Endodermal cell (in vitro differentiated cells): ENCODE measurements around the gene ABHD11. TPM values are rescaled to one million over a fixed set of nuclear protein-coding genes. Genes with fewer than 3 reads are reported as not detected.
A peak's percentile ranks its signal among the peaks of the same experiment; 100 is the strongest.
"Not testable (repeated sequence)": the region's sequence is repeated elsewhere in the genome, so short reads cannot be mapped to it uniquely, and the experiment has no call there.

ENCODE experiments used
- DNase-seq: peaks from one replicate; pipeline ENCODE4 v3.0.0-alpha.2; 2017
- H3K27ac ChIP-seq: 2 replicates; pipeline ENCODE4 v1.5.1; 2013; ENCODE audit warnings: mild to moderate bottlenecking, low read depth, low read length, moderate library complexity
- H3K27me3 ChIP-seq: 2 replicates; pipeline ENCODE4 v1.6.1; 2013; ENCODE audit warnings: mild to moderate bottlenecking, low read length, moderate library complexity; ENCODE audit not compliant: insufficient read depth, control insufficient read depth, poor library complexity, severe bottlenecking
- H3K36me3 ChIP-seq: 2 replicates; pipeline ENCODE4 v1.7.0; 2013; ENCODE audit warnings: mild to moderate bottlenecking, low read length, moderate library complexity; ENCODE audit not compliant: control insufficient read depth, insufficient read depth
- H3K4me1 ChIP-seq: one replicate; pipeline ENCODE4 v1.7.0; 2013; ENCODE audit warnings: low read length; ENCODE audit not compliant: control insufficient read depth, insufficient read depth
- H3K4me3 ChIP-seq: 2 replicates; pipeline ENCODE4 v1.5.1; 2013; ENCODE audit warnings: mild to moderate bottlenecking, low read length, moderate library complexity
- H3K9ac ChIP-seq: 2 replicates; pipeline ENCODE4 v1.6.1; 2013; ENCODE audit warnings: mild to moderate bottlenecking, low read length, moderate library complexity; ENCODE audit not compliant: poor library complexity, severe bottlenecking; ENCODE audit errors: extremely low read depth
- H3K9me3 ChIP-seq: 2 replicates; pipeline ENCODE4 v1.6.1; 2013; ENCODE audit warnings: mild to moderate bottlenecking, low read length, moderate library complexity; ENCODE audit not compliant: control insufficient read depth
- H3K27ac Mint-ChIP-seq: 2 replicates; pipeline ENCODE4 v1.8.0; 2020; ENCODE audit warnings: mixed read lengths
- H3K27me3 Mint-ChIP-seq: 2 replicates; pipeline ENCODE4 v1.8.0; 2021; ENCODE audit warnings: mild to moderate bottlenecking, mixed read lengths; ENCODE audit not compliant: insufficient read depth
- H3K36me3 Mint-ChIP-seq: 2 replicates; pipeline ENCODE4 v1.8.0; 2020; ENCODE audit warnings: low read depth, mixed read lengths
- H3K4me1 Mint-ChIP-seq: 2 replicates; pipeline ENCODE4 v1.8.0; 2020; ENCODE audit warnings: mixed read lengths
- H3K4me3 Mint-ChIP-seq: 2 replicates; pipeline ENCODE4 v1.8.0; 2020; ENCODE audit warnings: mild to moderate bottlenecking, moderate library complexity, mixed read lengths
- H3K9me3 Mint-ChIP-seq: 2 replicates; pipeline ENCODE4 v1.8.0; 2020; ENCODE audit warnings: mild to moderate bottlenecking, mixed read lengths
- CTCF ChIP-seq: fragments of 200-600 bp; sonication (generic); conservative IDR thresholded peaks from 2 replicates; pipeline ENCODE4 v1.5.0; 2021; ENCODE audit warnings: antibody characterized with exemption, mild to moderate bottlenecking
- WGBS, 2 experiments: methylation state at CpG; one replicate each; pipeline versions ENCODE4 v1.1.5 to v1.1.7; 2013; ENCODE audit warnings: missing lambda C conversion rate in 2 of 2, mixed read lengths in 1 of 2; ENCODE audit not compliant: insufficient coverage in 1 of 2, insufficient read length in 1 of 2; 5-methylcytosine and 5-hydroxymethylcytosine counted together
- total RNA-seq, 2 donors: library from RNA; stranded (reverse); fragmentation: NEBNext Ultra II Directional in 1 of 2; extraction: Animal tissue kit (Norgen Biotek cat#: 25700) in 1 of 2; gene quantifications; 2 replicates in 1 of 2; 3 replicates in 1 of 2; pipeline ENCODE4 v1.2.1, GENCODE V29; 2021

ABHD11 gene
- total RNA-seq, 2 donors from 2014 or later = 76.9 to 109 TPM

DNA sequence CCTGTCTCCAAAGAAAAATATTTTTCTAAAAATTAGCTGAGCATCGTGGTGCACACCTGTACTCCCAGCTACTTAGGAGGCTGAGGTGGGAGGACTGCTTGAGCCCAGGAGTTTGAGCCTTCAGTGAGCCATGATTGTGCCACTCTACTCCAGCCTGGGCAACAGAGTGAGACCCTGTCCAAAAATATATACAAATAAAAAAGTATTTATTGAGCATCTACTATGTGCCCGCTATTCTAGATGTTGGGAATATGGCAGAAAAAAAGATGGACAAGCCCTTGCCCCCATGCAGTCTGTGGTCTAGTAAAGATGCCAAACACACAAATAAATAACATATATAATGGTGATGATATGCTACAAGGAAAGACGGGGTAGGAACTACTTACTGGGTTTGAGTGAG is 14.8 kb downstream of the ABHD11 start:
- no peak overlapping the region for H3K27ac Mint-ChIP-seq
- H3K4me3 ChIP-seq = no peak overlapping the region
- no peak overlapping the region for H3K4me3 Mint-ChIP-seq
- H3K36me3 ChIP-seq = no peaks in the 10 kb centered on the region
- no peak overlapping the region for H3K9ac ChIP-seq
- peaks cover 11% of the 10 kb centered on the region for H3K27me3 ChIP-seq
- H3K36me3 Mint-ChIP-seq = no peaks in the 10 kb centered on the region
- H3K4me1 Mint-ChIP-seq = peaks cover 2% of the 10 kb centered on the region
- TF ChIP-seq CTCF = no peak
- peaks cover 25% of the 10 kb centered on the region for H3K27me3 Mint-ChIP-seq
- H3K4me1 ChIP-seq = no peaks in the 10 kb centered on the region
- 87% methylated on average over 1 of the region's 3 CpGs; no CpG with 5 or more reads in 1 of the 2 experiments for WGBS, 2 experiments
- no peak overlapping the region for H3K27ac ChIP-seq
- no peak for DNase-seq
- no peaks in the 10 kb centered on the region for H3K9me3 Mint-ChIP-seq
- H3K9me3 ChIP-seq = no peaks in the 10 kb centered on the region

- Histone ChIP-seq H3K27me3 (peaks cover 19% of the 10 kb centered on the region), H3K4me1 (peaks cover 4% of the 10 kb centered on the region), H3K9me3 (no peaks in the 10 kb centered on the region), H3K4me3 (no peak overlapping the region), H3K27ac (no peak overlapping the region), H3K36me3 (no peaks in the 10 kb centered on the region), H3K9ac (no peak overlapping the region)
- H3K4me3 Mint-ChIP-seq = no peak overlapping the region
- no peaks in the 10 kb centered on the region for H3K9me3 Mint-ChIP-seq
- TF ChIP-seq CTCF = no peak
- 85 to 97% methylated on average over 4 to 6 of the region's 6 CpGs for WGBS, 2 experiments
- no peak overlapping the region for H3K27ac Mint-ChIP-seq
- H3K4me1 Mint-ChIP-seq = no peaks in the 10 kb centered on the region
- peaks cover 33% of the 10 kb centered on the region for H3K27me3 Mint-ChIP-seq
- no peaks in the 10 kb centered on the region for H3K36me3 Mint-ChIP-seq
- DNase-seq = no peak
These were observed 15.8 kb downstream of the ABHD11 start for GRCh38 chr7:73722785-73723184.

GRCh38 chr7:73722182-73722581 is 16.4 kb downstream of the ABHD11 start:
- H3K9me3 ChIP-seq, H3K9me3 Mint-ChIP-seq, H3K9ac ChIP-seq, H3K27ac ChIP-seq, H3K36me3 ChIP-seq, H3K4me1 Mint-ChIP-seq, H3K36me3 Mint-ChIP-seq, DNase-seq, H3K4me1 ChIP-seq, H3K27ac Mint-ChIP-seq, H3K4me3 Mint-ChIP-seq, H3K4me3 ChIP-seq: not testable (repeated sequence)
- peaks cover 19% of the 10 kb centered on the region for H3K27me3 ChIP-seq
- 82% methylated on average over 2 to 4 of the region's 4 CpGs for WGBS, 2 experiments
- H3K27me3 Mint-ChIP-seq = peaks cover 36% of the 10 kb centered on the region

- Histone ChIP-seq H3K36me3 (no peaks in the 10 kb centered on the region), H3K4me3 (no peak overlapping the region), H3K4me1 (peaks cover 4% of the 10 kb centered on the region), H3K27ac (no peak overlapping the region), H3K9me3 (no peaks in the 10 kb centered on the region), H3K9ac (no peak overlapping the region), H3K27me3 (peaks cover 19% of the 10 kb centered on the region)
- WGBS, 2 experiments = 82 to 85% methylated on average over 2 to 3 of the region's 3 CpGs
- Mint-ChIP-seq H3K4me3 (no peak overlapping the region), H3K27ac (no peak overlapping the region), H3K9me3 (no peaks in the 10 kb centered on the region), H3K4me1 (no peaks in the 10 kb centered on the region), H3K36me3 (no peaks in the 10 kb centered on the region), H3K27me3 (peaks cover 36% of the 10 kb centered on the region)
- TF ChIP-seq CTCF = no peak
- no peak for DNase-seq
These were observed 17.2 kb downstream of the ABHD11 start for GRCh38 chr7:73721377-73721817.

DNA sequence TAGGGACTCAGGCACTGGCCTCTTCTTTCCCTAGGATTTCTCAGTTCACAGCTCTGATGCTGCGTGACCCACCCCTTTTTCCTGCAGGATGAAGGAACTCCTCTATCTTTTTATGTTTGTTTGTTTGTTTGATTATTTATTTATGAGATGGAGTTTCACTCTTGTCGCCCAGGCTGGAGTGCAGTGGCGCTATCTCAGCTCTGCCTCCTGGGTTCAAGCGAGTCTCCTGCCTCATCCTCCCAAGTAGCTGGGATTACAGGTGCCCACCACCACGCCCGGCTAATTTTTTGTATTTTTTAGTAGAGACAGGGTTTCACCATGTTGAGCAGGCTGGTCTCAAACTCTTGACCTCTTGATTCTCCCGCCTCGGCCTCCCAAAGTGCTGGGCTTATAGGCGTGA is 18.2 kb downstream of the ABHD11 start:
- H3K27me3 Mint-ChIP-seq = peaks cover 36% of the 10 kb centered on the region
- not testable (repeated sequence) for H3K27ac Mint-ChIP-seq

More for the DNA sequence above, 18.2 kb downstream of the ABHD11 start:
- not testable (repeated sequence) for H3K4me3 ChIP-seq, H3K9me3 Mint-ChIP-seq, H3K36me3 ChIP-seq, H3K4me1 Mint-ChIP-seq, H3K9me3 ChIP-seq, H3K9ac ChIP-seq, H3K27ac ChIP-seq, DNase-seq, H3K36me3 Mint-ChIP-seq, H3K4me1 ChIP-seq
- H3K4me3 Mint-ChIP-seq = peak overlapping the region; percentile 60
- 93% methylated on average over 8 to 9 of the region's 9 CpGs for WGBS, 2 experiments
- H3K27me3 ChIP-seq = peaks cover 19% of the 10 kb centered on the region
